Measurements from ENCODE around the gene GPR52.

- no peak for TF ChIP-seq POLR2A (IDR thresholded peaks at IDR 0.05)
- no peak for TF ChIP-seq POLR2AphosphoS5 (IDR thresholded peaks at IDR 0.05)
- no peak for TF ChIP-seq CTCF (IDR thresholded peaks at IDR 0.05)
These were observed 14.3 kb upstream of the GPR52 start for GRCh38 chr1:174433451-174433850.
